HG03097 (cell line): ENCODE measurements around the gene GRIN2D.
A peak's percentile ranks its signal among the peaks of the same experiment; 100 is the strongest.

ENCODE experiments used
- ATAC-seq: cut with Tn5 transposase; IDR thresholded peaks from one replicate; pipeline ENCODE4 v1.9.1; 2021; ENCODE audit not compliant: unreplicated experiment, low FRiP score

GRIN2D gene

DNA sequence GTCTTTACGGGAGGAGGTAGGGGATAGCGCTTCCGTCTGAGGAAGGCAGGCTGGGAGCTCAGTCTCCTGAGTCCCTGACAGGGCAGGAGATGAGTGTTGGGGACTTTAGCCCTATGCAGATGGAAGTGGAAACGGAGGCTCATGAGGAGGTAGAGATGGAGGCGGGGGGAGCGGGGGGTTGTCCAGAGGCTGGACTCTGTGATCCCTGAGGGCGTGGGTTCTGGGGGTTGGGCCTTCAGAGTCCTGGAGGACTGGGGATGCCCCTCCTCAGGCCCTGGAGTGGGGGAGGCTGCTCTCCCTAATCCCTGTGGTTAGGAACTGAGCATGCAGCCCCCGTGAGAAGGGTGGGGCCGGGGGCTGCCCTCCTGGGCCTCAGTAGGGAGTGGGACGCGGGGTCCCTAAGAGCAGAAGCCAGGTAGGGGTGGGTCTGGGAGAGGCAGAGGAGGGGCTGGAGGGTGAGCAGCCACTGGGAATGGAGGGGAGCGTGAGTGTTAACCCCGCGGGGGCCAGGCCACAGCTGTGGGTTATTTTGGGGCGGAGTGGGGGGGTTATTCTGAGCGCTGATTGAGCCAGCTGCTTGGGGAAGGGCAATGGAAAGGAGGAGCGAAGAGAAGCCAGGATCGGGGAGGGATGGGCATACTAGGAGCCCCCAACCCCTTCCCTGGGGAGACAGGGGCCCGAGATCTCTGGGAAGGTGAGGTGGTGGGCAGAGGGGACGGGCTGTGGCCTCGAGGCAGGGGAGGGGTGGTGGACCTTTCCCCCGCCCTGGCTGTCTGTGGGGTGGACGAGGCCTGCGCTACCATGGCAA is 2.8 kb downstream of the GRIN2D start:
- no peak for ATAC-seq

DNA sequence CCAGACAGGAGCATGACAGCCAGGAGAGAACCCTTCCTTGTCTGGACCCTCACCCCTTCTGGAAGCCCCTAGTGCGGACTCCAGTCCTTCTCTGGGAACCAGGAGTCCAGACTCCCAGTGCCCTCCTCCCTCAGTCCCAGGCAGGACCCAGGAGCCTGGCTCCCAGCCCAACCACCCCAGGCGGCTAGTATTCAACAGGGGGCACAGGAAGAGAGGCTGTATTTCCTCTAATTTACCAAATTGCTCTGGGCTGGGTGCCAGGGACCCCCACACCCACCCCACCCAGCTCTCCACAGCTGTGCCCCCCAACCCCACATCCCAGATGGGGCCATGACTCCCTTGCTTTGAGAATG is 3.3 kb downstream of the GRIN2D start:
- ATAC-seq: no peak

DNA sequence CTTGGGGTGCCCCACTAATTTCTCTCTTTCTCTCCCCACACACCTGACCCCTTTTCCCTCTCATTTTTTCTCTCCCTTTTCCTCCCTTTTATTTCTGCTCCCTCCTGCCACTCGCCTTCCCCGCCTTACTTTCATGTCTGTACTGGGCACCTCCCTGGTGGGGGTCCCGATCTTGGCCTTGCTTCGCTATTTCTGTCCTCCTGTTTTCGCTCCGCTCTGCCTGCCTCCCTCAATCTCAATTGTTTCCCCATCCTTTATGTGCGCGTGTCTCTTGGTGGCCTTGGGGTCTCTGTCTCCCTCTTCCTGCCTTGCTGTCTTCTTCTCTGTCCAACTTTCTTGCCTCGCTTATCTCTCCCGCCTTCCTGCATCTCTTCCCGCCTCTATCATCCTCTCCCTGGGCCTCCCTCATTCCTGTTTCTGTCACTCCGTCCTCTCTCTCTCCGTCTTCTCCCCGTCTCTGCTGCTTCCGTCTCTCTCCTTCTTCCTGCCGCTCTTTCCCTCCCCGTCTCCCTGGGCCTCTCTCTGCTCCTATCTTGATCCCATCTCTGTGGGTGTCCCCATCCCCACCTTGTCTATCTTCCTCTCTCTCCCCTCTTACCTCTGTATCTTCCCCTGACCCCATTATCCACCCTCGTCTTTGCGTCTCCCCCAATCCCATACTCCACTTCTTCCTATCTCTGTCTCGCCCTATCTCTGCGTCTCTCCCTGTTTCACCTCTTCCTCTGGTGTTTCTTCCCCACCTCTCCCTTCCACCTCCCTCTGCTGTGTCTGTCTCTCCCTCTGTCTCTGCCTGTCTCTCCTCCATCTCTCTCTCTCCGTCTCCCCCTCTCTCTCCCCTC is 4.0 kb downstream of the GRIN2D start:
- ATAC-seq: no peak

DNA sequence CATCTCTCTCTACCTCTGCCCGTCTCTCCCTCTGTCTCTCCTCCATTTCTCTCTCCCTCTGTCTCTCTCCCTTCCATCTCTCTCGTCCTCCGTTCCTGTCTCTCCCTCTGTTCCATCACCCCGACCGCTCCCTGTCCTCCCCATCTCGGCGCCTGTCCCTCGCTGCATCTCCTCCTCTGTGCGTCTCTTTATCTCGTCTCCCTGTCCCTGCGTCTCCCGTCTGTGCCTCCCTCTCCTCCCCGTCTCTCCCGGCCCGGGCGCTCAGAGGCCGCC is 4.6 kb downstream of the GRIN2D start:
- no peak for ATAC-seq

DNA sequence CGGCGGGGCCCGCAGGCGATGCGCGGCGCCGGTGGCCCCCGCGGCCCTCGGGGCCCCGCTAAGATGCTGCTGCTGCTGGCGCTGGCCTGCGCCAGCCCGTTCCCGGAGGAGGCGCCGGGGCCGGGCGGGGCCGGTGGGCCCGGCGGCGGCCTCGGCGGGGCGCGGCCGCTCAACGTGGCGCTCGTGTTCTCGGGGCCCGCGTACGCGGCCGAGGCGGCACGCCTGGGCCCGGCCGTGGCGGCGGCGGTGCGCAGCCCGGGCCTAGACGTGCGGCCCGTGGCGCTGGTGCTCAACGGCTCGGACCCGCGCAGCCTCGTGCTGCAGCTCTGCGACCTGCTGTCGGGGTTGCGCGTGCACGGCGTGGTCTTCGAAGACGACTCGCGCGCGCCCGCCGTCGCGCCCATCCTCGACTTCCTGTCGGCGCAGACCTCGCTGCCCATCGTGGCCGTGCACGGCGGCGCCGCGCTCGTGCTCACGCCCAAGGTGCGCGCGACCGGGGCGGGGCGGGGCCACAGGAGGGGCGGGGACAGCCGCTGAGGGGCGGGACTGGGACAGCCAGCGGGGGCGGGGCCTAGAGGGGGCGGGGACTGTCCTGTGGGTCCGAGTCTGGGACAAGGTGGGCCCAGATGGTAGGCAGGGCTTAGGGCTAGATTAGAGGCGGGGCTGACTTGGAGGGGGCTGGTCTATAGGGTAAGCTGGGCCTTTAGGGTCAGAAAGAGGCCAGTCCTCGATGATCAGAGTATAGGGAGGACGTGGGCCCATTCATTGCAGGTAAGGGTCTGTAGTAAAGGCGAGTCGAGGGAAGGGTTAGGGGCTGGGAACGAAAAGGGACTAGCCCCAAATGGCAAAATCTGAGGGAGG is 5.1 kb downstream of the GRIN2D start:
- no peak for ATAC-seq

DNA sequence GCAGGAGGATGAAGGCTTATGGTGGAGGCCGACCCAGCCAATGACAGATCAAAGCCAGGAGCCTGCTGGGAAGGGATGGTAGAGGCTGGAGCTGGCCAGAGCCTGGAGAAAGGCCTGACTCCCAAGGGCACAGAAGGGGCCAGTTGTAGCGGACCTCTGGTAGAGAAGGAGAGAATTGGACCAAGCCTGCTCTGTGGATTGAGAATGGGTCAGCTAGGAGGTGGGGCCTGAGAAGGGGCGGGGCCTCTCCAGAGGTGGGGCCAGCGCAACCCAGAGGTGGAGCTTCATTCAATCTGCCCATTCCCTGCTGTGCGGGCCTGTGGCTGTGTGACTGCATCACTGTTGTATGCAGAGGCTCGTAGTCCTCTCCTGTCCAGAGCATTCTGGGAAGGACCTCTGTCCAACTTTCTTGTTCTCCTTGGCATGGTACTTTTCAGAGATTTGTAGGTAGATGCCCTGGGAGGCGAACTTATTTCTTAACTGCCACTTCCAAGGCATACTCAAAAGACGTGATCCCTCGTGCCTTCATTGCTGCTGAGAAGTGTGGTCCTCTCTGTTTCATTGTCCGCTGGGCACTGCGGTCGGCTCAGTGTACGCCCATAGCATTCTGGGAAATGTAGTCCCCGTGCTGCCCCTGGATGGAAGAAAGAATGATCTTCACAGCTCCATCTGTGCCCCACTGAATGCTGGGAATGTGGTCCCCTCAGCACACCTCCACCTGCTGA is 6.7 kb downstream of the GRIN2D start:
- no peak for ATAC-seq

DNA sequence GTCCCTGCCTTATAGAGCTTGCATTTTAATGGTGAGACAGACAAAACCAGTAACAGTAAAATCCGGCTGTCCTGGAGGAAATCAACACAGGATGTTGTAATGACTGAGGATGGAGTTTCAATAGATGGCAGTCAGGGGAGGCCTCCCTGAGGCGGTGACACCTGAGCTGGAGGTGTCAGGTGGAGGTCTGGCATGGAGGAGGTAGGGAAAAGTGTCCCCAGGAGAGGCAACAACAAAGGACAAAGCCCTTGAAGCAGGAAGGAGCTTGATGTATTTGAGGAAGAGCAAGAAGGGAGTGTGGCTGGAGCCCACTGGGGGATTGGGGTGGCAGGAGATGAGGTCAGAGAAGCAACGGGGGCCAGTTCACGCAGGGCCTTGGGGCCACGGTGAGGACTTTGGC is 7.8 kb downstream of the GRIN2D start:
- no peak for ATAC-seq

DNA sequence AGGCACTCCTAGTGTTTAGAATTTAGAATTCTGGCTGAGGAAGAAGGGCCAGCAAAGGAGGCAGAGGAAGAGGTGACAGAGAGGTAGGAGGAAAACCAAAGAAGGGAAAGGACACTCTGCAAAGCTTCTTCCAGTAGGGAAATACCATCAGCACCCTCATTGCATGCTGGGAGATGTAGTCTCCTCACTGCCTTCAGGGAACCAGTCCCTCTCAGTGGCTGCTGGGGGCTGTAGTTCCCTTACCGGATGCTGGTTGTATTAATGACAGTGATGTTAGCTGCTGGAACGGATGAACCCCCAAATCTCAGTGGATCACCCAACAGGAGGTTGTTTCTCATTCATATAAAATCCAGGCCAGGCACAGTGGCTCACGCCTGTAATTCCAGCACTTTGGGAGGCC is 10.1 kb downstream of the GRIN2D start:
- no peak for ATAC-seq

DNA sequence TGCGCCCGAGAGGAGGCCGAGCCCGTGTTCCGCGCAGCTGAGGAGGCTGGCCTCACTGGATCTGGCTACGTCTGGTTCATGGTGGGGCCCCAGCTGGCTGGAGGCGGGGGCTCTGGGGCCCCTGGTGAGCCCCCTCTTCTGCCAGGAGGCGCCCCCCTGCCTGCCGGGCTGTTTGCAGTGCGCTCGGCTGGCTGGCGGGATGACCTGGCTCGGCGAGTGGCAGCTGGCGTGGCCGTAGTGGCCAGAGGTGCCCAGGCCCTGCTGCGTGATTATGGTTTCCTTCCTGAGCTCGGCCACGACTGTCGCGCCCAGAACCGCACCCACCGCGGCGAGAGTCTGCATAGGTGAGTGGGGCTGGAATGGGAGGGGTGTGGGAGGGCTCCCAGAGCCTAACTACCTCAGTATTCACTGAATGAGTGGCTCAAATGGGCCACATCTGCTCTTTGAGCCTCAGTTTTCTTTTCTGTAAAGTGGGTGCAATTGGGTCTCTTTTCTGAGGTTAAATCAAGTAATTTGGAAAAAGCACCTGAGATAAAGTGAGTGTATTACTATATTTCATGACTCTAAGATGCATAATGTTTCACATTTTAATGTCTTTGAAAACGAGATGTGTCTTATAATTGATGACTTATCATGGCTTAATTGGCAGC is 11.7 kb downstream of the GRIN2D start:
- no peak for ATAC-seq

DNA sequence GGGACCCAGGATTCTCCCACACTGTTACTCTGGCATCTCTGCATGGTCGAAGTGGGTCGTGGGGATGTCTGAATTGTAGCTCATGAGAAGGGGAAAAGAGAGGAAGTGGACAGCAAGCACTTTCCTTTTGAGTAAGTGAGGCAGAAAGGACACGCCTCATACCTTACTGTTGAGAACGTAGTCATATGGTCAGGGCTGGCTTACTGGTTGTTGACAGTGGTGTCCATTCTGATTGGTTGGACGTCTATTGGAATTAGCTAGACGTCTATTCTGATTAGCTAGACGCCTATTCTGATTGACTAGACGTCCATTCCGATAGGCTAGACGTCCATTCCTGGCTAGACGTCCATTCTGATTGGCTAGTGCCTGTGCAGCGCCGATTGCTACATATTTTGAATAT is 12.4 kb downstream of the GRIN2D start:
- ATAC-seq: no peak

DNA sequence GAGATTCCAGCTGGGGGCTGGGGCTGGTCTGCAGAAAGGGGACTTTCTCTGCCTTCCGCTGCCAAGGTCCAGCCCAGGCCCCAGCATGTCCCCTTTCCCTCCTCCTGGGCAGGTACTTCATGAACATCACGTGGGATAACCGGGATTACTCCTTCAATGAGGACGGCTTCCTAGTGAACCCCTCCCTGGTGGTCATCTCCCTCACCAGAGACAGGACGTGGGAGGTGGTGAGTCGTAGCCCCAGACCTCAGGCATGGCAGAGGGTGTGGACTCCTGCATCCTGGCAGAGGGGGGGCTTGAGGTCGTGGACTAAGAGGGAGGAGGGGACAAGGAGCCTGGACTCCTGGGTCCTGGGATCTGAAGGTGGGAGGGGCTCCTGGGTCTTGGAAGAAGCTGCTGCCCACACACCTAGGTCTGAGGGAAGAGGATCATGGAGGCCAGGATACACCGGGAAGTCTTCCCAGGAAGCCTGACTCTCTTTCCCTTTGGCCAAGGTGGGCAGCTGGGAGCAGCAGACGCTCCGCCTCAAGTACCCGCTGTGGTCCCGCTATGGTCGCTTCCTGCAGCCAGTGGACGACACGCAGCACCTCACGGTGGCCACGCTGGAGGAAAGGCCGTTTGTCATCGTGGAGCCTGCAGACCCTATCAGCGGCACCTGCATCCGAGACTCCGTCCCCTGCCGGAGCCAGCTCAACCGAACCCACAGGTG is 20.6 kb downstream of the GRIN2D start:
- no peak for ATAC-seq

DNA sequence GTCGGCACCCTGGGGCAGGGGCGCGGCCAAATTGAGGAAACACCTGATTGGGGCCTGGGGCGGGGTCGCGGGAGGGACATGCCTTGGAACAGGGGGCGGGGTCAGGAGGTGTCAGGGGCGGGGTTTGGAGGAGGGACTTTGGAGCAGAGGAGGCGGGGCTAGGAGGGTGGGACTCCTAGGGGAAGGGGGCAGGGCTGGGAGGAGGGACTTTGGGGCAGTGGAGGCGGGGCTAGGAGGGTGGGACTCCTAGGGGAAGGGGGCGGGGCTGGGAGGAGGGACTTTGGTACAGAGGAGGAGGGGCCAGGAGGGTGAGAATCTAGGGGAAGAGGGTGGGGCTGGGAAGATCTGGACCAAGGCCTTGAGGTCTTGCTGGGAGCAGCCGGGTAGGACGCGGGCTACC is 21.9 kb downstream of the GRIN2D start:
- no peak for ATAC-seq

DNA sequence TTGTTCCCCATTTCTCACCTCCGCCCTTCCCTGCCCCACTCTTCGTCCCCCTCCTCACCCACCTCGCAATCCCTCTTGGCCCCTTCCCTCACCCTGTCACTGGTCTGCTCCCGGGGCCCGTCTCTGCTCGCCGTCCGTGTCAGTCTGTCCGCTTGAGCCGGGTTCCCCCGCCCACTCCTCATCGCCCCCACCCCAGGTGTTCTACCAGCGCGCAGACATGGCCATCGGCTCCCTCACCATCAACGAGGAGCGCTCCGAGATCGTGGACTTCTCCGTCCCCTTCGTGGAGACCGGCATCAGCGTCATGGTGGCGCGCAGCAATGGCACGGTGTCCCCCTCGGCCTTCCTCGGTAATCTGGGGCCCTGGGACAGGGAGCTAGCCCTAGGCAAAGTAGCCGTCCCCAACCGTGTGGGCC is 22.3 kb downstream of the GRIN2D start:
- no peak for ATAC-seq

DNA sequence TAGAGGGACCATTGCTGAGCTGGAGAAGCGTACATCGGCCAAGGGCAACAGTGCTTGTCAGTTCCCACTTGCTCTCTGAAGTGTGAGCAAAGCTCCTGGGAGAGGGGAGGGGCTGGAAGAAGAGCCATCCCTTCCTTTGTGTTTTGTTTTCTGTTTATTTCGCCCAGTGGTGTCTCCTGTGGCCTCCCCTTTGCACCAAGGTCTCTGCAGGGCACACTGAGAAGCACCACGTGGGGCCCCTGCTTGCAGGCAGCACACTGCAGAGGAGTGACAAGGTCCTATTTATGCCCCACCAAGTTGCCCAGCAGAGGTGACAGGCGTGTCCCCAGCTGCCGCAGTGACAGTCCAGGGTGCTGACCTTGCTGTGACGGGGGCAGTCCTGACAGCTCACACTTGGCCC is 24.0 kb downstream of the GRIN2D start:
- ATAC-seq: no peak

DNA sequence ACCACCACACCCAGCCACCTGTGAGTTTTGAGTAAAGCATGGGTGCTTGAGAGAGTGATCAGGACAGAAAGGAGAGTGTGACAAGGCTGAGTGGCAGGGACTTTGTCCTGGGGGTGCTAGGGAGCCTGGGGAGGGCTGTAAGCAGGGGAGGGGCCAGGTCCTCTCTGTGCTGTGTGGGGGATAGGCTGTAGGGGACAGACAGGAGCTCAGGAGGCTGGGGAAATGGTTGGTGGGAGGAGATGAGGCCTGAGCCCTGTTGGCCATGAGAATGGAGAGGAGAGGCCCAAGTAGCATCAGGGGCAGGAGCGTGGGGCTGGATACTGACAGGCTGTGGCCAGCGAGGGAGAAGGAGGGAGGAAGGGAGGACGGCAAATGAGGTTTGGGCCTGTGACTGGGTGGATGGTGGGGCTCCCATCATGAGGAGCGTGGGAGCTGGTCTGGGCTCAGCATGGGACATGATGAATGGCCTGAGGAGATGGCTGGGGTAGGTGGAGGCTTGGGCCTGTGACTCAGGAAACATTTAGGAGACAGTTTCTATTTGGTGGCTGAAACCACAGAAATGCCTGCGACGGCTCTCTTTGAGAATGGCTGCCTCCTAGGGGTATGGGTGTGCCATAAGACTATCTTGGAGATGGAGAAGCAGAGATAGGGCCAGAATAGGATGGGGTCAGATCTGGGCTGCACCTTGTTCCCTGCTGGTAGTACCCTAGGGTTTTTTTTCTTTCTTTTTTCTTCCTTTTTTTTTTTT is 25.0 kb downstream of the GRIN2D start:
- ATAC-seq: no peak

DNA sequence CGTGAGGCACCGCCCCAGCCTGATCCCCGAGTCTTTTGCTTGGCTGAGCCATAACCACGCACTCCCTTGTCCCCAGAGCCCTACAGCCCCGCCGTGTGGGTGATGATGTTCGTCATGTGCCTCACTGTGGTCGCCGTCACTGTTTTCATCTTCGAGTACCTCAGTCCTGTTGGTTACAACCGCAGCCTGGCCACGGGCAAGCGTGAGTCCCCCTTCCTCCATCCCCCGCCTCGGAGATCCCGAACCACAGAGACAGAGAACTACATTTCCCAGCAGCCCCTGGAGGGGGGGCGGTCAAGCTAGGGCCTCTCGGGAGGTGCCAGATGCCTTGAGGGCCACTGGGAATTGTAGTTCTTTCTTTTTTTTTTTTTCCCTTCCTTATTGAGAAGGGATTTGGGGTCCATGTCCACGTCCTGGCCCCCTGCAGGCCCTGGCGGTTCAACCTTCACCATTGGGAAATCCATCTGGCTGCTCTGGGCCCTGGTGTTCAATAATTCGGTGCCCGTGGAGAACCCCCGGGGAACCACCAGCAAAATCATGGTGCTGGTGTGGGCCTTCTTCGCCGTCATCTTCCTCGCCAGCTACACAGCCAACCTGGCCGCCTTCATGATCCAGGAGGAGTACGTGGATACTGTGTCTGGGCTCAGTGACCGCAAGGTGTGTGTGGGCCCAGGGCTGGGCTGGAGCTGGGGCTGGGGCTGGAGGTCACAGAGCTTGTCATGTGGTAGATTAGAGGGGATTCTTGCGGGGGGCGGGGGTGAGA is 25.9 kb downstream of the GRIN2D start:
- peak; percentile 53 for ATAC-seq

DNA sequence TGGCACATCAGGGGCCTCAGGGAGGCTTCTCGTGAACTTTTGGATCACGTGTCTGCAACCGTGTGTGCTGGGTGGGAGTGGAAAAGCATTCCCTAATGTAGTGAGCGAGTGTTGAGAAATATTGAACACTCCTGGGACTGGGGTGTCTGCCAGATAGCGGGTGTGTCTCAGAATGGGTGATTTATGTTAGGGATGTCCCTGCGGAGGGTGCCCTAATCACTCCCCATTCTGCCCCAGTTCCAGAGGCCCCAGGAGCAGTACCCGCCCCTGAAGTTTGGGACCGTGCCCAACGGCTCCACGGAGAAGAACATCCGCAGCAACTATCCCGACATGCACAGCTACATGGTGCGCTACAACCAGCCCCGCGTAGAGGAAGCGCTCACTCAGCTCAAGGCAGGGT is 28.1 kb downstream of the GRIN2D start:
- no peak for ATAC-seq

DNA sequence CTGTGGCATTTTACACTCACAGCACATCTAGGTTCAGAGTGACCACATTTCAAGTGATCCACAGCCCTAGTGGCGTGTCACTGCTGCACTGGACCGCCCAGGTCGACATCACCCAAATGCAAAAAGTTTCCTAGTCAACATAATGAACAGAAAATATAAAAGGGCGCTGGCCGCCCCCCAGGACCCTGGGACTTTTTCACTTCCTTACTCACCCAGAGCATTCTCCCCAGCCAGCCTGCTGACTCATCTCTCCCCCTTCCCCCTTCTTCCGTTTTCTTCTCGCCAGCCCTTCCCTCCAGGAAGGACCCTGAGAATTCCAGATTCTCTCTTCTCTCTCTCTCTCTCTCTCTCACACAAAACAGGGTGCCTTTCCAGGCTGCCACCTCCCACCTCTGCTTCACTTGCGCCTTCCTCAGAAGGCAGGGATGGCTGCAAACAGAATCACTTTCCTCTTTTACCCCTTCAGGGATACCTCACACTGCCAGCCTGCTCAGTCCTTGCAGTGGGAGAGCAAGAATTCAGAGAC is 31.3 kb downstream of the GRIN2D start:
- no peak for ATAC-seq
